Epithelial cell of proximal tubule (primary cell): Measurements from ENCODE around the gene ADRM1. TPM values are rescaled to one million over a fixed set of nuclear protein-coding genes. Genes with fewer than 3 reads are reported as not detected.

ENCODE experiments used
- DNase-seq: peaks from one replicate; pipeline ENCODE4 v3.0.0-alpha.2; 2011; ENCODE audit warnings: low read depth
- H3K4me3 ChIP-seq: 2 replicates; pipeline ENCODE4 v1.5.1; 2011; ENCODE audit warnings: low read depth, mild to moderate bottlenecking, low read length
- CTCF ChIP-seq: conservative IDR thresholded peaks from 2 replicates; pipeline ENCODE4 v1.5.1; 2012; ENCODE audit warnings: low read depth, mild to moderate bottlenecking, low read length
- total RNA-seq: library from RNA; depleted of rRNA; stranded (reverse); fragments of >200 nt; gene quantifications from 2 replicates; pipeline ENCODE4 v1.2.3, GENCODE V29; 2015

ADRM1 gene
- total RNA-seq, 1 donor from 2014 or later, result 227 TPM

GRCh38 chr20:62262064-62262463, 40.7 kb upstream of the ADRM1 start:
- no peak for DNase-seq
- H3K4me3 ChIP-seq, result no peak overlapping the region
- no peak for TF ChIP-seq CTCF

- no peak overlapping the region for H3K4me3 ChIP-seq
- no peak for DNase-seq
- no peak for TF ChIP-seq CTCF
These were observed 39.4 kb upstream of the ADRM1 start for GRCh38 chr20:62263396-62263795.

- H3K4me3 ChIP-seq, result no peak overlapping the region
- TF ChIP-seq CTCF, result no peak
- no peak for DNase-seq
These were observed 37.4 kb upstream of the ADRM1 start for GRCh38 chr20:62265365-62265764.

- no peak for TF ChIP-seq CTCF
- H3K4me3 ChIP-seq, result no peak overlapping the region
- no peak for DNase-seq
These were observed 36.5 kb upstream of the ADRM1 start for GRCh38 chr20:62266340-62266739.

- TF ChIP-seq CTCF, result no peak
- H3K4me3 ChIP-seq, result no peak overlapping the region
- DNase-seq, result no peak
These were observed 35.9 kb upstream of the ADRM1 start for GRCh38 chr20:62266851-62267250.

GRCh38 chr20:62267543-62267942, 35.3 kb upstream of the ADRM1 start:
- DNase-seq, result no peak
- TF ChIP-seq CTCF, result no peak
- H3K4me3 ChIP-seq, result no peak overlapping the region

- H3K4me3 ChIP-seq, result no peak overlapping the region
- DNase-seq, result no peak
- no peak for TF ChIP-seq CTCF
These were observed 34.4 kb upstream of the ADRM1 start for GRCh38 chr20:62268228-62268900.
